ENCODE data around the gene MOK. TPM values are rescaled to one million over a fixed set of nuclear protein-coding genes. Genes with fewer than 3 reads are reported as not detected.

Gene MOK
- total RNA-seq, 1 donor from 2014 or later = 24.4 TPM

DNA sequence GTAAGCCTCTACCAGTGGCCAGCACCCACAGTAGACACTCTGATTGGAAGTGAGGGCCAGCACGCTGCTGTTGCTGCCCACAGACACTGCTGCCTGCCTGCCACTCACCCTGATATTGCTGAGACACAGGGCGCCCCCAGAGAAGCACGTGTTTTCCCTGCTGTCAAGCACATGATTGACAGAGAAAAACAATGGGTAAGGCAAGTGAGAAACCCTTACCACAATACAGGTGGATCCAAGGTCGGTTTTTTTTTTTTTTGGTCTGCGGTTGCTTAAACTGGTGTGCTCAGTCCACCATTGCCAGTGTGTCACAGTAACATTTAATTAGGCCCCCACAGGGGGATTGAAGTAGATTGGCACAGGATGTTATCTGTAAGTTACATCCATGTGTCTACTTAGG is 99.4 kb downstream of the MOK start:
- no peak for DNase-seq (ENCODE audit: low spot score)

DNA sequence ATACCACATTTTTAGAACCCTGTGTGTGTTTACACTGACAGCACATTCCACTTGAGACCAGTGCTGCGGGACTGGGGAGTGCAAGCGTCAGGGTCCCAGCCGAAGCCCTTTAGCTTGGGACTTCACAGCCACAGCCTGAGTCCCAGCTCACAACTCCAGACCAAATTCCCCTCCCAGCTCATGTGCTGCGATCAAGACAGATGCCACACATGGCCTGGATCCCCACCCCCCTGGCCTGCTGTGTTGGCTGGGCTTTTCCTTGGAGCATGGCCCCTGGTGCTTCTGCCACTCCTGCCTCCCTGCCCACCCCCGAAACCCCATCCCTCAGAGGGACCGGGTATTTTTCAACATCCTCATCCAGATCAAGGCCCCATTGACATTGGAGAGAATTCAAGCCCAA is 101.6 kb downstream of the MOK start:
- no peak for DNase-seq (ENCODE audit: low spot score)

DNA sequence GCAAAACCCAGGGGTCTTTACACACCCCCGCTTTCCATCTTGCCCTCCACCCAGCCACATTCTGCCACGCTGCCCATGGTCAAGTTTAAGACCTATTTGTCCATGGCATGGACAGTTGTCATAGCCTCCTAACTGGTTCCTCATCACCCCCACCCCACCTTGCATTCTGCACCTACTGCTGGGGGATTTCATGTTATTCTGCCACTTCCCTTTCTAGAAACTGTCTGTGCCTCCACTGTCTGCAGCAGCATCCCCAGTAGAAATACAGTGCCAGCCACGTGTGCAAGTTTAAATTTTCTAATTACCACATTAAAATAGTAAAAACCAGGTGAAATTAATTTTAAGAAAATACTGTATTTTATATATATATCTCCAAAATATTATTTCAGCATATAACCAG is 102.0 kb downstream of the MOK start:
- no peak for DNase-seq (ENCODE audit: low spot score)

DNA sequence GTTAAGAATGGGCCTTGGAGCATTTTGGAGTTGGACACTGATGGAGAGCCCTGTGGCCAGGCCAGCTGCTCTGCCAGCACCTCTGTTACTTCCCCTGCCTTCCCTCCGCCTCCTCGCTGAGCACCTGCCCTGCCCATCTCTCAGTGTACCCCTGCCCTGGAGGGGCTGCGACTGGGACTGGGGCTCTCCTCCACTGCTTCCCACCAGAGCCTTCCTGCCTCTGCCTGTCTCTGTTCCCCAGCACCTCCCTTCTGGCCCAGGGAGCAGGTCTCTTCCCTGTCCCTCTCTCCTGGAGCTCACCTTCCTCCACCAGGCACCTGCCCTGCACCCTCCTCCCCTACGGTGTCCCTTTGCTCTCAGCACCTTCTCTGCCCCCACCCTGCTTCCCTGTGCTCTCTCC is 103.2 kb downstream of the MOK start:
- DNase-seq (ENCODE audit: low spot score) = no peak

DNA sequence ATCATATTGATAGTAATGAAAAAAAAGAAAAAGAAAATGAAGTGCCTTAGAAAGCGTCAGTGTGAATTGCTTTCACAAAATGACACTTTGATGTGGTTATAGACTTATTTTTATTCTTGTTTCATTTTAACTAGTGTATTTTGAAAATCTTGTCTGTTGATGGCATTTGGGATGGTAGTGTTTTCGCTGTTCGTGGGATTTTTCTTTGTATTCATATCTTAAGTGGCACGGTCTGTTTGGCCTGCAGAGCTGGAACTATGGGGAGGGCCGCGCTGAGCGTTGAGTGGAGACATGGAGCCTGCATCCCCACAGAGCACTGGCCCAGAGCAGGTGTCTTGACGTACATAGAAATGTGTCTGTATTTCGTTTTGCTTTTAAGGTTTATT is 103.6 kb downstream of the MOK start:
- no peak for DNase-seq (ENCODE audit: low spot score)

DNA sequence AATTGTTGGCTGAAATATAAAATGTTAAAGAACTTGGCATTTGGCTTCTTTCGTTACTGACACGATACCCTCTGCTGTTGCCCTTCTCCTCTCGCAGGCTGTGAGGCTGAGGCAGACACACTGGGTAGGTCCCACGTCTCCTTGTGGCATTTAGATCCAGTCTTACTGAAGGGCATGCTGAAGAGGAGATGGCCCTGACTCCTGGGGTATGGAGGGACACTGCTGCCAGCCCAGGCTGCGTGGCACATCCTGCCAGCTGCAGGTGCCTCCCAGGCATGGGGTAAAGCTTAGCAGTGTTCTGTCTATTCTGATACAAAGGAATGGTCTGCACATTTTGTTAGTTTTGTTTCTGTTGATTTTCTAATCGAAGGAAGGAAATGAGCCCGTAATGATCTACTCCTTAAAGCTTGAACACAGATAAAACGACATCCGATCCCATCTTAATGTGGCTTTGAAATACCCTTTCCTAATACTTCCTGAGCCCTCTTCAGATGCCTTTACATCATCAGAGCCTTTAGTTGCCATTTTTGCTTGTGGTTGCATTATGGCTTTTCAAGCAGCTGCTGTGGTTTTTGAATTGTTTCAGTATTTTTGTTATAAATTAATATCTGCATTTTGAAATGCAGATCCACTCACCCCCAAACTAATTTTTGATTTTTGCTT is 104.1 kb downstream of the MOK start:
- DNase-seq (ENCODE audit: low spot score) = no peak

DNA sequence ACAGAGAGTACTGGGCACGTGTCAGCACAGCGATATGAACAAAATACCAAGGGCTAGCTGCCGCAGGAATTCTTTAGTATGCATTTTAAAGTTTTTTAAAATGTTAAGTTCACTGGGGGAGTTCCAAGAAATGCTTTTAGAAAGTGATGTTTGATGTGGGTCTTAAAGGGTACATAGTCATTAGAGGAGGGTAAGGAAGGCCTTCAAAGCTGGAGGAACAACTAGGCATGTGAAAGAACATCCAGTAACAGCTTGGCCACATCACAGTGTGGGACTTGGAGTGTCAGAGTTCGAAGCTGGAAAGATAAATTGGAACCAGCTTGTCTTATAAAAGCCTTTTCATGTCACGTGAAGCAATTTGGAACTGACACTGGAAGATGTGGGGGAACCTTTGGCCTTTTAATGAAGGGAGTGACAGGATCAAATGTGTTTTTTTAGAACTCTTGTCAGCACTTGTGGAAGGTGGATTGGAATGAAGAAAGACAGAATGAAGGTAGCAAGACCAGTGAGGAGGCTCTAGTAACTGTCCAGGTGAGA is 107.6 kb downstream of the MOK start:
- DNase-seq (ENCODE audit: low spot score) = no peak

DNA sequence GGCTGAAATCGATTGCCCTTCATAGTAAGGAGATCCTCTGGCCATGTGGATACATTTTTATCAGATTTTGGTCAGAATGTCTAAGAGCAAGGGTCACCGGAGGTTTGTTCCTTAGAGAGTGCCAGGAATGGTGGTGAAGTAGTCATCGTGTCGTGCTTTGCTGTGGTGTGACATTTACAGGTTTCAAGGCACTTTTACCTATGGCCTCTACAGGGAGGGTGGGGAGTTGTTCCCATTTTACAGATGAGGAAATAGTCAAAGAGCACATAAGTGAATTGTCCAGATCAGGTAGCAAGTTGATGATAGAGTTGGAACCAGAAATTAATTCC is 108.1 kb downstream of the MOK start:
- no peak for DNase-seq (ENCODE audit: low spot score)

DNA sequence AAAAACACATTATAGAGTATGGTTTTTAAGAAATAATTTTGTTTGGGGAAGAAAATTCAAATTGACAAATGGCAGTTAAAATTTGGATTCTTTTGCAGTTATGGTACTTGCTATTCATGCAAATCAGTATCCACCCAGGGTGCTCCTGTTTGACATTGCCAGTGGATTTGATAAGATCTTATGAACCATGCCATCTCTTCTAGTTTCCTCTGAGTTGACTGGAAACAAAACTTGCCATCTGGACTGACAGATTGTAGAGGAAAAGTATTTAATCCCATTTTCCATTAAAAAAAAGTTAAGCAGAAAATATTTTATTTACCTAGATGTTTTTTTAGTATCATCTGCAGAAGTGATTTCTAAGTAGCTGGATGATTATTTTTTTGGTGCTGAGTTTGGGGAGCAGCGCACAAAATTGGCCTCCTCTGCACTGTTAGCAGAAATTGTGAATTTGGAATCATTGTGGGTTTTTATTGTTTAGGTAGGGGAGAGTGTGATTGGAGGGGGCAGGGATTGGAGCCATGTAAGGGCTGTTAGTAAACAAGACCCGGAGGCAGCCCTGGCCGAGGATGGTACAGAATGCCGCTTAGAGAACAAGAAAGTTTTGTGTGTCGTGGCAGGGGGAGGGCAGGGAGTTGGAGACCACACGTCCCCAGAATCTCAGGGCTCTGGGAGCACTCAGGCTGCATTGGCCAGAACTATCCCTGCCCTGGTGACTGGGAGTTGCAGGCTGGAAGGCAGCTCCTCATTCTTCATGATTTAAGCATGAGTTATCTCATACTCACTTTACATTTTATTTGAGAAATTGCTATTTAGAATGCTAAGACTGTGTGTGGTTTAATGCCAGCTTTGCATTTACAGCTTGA is 108.7 kb downstream of the MOK start:
- no peak for DNase-seq (ENCODE audit: low spot score)

DNA sequence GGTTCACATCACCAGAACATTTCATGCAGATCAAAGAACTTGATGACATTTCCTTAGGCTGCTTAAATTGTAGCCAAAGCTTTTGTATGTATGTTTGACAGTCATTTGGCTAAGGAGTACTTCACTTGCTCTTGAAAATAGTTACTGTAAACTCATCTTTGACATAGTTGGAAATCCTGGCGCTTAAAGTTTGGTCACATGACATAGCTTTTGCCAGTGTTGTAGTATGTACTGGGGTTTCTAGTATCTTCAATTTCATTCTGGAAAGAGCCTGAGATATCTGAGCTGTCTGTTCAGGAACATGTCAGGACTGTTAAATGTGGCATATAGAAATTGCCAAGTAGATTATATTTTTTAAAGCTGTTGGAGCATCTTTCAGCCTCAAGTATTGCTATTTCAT is 109.5 kb downstream of the MOK start:
- no peak for DNase-seq (ENCODE audit: low spot score)

DNA sequence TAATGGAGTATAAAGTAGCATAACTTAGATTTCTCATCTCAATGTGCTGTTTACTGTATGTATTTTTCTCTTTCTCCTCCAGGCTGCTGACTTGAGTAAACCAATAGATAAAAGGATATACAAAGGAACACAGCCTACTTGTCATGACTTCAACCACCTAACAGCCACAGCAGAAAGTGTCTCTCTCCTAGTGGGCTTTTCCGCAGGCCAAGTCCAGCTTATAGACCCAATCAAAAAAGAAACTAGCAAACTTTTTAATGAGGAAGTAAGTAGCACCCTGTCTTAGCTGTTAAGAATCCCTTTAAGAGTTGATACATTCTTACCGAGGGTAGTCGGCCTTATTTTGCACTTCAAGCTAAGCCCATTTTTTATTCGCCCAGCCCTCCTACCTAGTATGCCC is 110.1 kb downstream of the MOK start:
- no peak for DNase-seq (ENCODE audit: low spot score)

DNA sequence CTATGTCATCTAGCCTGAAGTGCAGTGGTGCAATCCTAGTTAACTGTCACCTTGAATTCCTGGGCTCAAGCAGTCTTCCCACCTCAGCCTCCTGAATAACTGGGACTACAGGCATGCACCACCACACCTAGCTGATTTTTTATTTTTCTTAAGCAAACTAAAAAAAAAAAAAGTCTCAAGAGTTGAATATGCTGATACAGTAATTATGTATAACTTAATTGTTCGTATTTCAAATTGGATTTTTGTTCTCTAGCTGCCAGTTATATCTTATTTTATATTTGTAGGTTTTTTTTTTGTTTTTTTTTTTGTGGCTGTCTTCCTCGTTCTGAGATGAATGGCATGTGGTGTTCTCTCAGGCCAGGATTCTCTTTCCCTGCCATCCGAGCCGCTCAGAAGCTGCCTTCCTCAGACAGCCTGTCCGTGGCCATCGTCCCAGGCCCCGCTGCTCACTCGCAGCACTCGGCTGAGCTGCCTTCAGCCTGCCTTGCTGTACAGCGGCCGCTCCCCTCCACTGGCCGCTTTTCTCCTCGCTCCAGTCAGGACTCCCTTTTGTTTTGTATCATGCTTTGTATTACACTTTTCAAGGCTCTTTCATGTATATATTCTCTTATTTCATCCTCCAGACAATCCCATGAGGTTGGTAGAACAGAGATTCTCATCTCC is 112.0 kb downstream of the MOK start:
- DNase-seq (ENCODE audit: low spot score) = no peak

DNA sequence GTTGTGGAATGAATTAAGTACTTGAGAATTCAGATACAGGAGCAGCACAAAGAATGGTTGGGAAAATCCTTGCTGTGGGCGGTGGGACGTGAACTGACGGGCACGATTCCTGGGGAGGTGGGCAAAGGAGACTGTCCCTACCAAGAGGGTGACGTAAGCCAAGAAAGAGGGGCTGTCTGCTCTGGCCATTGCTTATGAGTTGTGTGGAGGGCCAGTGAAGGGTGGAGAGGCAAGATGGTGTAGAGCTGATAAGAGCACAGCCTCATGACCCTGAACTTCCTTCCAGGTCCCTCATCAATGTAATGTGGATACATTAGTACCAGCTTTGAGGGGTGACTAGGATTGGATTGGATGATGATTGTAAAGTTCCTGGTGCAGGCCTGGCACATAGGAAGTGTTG is 115.1 kb downstream of the MOK start:
- DNase-seq (ENCODE audit: low spot score) = no peak

DNA sequence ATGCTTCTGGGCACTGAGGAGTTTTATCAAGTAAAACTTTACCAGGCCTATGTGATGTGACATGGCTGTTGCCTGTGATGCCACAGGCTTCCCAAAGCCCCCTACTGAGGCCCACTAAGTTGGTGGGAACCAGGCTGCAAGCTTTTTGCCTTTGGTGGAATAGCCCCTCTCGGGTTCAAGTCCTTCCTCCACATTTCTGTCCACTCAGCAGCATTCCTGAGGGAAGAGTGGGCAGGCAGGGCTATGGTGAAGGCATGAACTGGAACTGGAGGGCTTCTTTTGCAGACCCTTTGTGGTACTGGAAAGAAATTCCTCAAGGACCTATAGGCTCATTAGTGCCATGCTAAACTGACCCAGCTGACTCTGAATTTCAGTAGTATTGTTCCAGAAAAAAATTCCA is 116.8 kb downstream of the MOK start:
- no peak for DNase-seq (ENCODE audit: low spot score)

DNA sequence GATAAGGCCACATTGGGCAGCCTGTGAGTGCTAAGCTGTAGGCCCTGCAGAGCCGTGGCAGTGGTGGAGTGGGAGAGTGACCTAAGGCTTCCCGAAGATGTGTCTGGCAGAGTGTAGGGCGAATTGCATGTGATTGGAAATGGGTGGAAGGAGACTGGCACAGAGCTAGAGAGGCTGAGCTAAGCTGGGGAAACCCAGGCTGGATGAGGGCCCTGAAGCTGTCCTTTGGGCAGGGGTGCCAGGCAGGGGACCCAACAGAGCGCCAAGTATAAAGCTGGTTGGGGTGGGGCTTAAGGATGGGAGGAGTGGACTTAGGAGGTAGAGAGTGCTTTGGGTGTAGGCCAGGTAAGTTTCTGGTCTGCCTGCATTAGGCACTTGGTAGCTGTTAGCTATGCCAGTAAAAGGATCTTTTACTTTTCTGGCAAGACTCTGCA is 117.4 kb downstream of the MOK start:
- DNase-seq (ENCODE audit: low spot score) = no peak

DNA sequence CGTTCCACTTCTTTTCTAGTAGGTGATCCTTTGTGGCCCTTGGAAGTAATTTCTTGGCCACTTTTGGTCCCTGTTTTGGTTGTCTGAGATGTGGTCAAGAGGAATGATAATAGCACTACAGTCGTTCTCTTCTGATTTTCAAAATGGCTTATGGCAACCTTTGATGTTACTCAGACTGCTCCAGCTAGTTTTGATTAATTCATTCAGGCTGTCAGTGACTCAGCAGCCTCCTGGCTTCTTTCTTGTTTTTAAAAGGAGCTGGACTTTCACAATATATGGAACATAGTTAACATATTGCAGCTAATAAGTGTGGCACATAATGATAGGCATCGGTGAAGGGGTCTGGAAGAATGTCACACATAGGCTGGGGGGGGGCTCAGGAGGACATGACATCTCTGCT is 117.9 kb downstream of the MOK start:
- no peak for DNase-seq (ENCODE audit: low spot score)

DNA sequence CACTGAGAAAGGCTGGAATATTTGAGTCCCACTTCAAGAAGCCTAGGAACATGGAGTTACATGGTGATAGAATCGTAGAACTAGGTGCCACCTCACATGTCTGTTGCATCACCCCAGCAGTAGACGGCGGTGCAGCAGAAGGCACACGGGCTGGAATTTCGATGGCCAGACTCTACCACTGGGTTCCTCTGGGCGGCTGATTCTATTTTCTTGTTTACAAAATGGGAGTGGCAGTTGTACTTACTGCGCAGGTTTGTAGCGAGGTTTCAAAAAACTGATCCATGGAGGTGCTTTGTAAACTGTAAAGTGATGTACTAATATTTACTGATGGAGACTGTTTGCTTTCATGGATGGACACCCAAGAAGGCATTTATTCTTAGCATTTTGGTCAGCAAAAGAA is 119.6 kb downstream of the MOK start:
- DNase-seq (ENCODE audit: low spot score) = peak; percentile 51

DNA sequence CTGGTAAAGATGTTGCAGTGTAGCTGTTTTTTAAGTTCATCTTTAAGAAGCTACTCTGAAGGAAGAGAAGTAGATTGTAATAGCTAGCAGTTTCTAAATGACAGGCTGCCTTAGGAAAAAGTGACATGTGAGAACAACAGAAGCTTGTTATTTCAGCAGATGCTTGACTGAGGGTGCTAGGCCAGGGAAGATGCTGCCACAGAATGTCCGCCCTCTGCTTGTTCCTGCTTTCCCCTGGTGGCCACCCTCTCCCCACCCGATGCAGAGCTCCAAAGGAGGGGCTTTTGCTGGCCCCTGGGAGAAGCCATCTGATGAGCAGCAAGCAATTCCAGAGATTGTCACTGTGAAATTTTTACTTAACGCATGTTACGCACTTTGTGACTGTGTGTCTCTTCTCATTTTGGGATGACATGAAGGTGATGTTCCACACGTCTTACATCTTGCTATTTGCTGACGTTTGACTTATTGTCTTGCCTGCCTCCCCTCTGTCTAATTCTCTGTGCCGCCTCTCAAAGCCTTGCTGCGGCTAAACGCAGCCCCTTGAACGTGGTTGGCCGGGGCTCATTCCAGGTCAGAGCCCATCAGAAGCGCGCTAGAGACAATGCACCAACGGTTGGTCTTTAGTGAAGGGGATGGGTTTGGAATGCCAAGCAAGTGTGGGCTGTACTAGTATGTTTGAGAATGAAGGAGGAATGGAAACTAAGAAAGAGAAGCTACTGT is 120.5 kb downstream of the MOK start:
- no peak for DNase-seq (ENCODE audit: low spot score)

DNA sequence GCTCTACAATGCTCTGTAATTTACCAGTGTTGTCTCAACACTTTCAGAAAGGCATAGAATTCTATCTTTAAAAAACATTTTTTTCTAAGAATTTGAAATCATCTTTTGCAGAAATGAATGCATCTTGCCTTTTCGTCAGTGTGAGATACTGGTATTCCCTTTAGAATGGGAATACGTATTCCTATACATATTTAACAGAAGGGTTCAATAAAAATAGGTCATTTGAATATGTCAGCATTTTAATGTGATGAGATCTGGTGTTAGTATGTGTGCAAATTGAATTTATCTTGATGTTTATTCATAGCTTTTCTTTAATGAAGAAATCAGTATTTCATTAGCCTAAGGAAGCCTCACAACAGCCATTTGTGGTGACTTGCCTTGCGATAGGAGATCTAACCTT is 121.1 kb downstream of the MOK start:
- DNase-seq (ENCODE audit: low spot score) = no peak

DNA sequence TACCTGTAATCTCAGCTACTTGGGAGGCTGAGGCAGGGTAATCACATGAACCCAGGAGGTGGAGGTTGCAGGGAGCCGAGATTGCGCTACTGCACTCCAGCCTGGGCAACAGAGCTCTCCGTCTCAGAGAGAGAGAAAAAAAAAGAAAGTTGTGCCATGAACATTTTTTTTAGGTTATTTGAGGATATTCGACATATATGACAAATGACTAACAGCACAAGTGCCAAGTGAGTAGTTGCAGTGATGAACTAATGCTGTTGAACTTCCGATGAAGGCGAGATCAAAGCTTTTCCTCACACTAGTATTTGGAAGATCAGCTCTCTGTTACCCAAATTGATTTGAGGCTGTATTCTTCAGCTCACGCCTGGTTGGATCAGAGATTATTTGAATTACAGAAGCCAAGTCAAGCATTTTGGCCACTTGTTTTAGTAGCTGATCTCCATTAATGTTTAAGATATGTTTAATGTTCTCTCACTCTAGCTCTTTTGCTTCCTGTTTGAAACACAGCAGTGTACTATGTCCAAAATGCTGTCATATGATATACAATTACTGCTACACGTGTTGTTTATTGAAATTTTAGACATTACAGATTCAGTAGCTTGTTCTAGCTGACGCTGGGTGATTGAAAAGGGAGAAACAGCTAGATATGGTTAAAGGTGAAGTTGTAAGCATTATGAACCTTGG is 121.9 kb downstream of the MOK start:
- no peak for DNase-seq (ENCODE audit: low spot score)

DNA sequence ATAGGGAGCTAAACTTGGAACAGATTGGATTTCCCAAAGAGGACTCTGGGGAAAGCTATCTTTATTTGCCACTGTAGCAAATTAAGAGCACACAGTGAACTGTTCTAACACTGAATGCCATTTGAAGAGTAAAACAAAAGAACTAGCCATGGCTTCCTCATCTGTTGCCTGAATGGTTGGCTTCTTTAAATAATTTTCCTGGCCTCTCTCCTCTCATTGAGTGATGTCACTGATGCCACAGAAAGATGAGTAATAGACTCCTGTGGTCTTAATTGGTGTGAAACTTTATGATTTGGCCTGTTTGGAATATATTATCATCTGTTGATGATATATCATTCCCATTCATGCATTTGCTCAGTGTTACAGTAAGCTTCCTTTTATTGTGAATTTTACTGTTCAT is 122.8 kb downstream of the MOK start:
- no peak for DNase-seq (ENCODE audit: low spot score)

DNA sequence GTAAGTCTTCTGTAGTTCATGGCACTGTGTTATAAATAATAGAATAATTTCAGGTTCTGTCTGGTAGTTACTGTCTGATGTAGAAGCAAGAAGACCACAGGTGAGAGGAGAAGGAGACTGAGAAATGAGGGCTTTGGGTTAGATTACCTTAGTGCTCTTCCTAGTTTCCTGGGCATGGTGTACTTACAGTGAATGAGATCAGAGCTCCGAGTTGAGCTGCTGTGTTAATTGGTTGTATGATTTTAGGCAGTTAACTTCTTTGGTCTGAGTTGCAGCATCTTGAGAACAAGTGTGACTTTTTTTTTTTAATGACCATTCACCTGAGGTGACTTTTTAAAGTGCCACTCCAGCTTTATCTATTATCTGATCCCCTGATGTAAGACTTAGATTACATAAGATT is 123.8 kb downstream of the MOK start:
- no peak for DNase-seq (ENCODE audit: low spot score)
